Natural killer cell treated with Interleukin-12 subunit alpha and Interleukin-12 subunit beta and Interleukin-15 and Interleukin-18, amount 100 ng/mL, for 72 hours (primary cell): ENCODE data around the gene ZKSCAN3. TPM values are rescaled to one million over a fixed set of nuclear protein-coding genes. Genes with fewer than 3 reads are reported as not detected.
A peak's percentile ranks its signal among the peaks of the same experiment; 100 is the strongest.
"Not testable (repeated sequence)": the region's sequence is repeated elsewhere in the genome, so short reads cannot be mapped to it uniquely, and the experiment has no call there.

Source experiments
- ATAC-seq, 2 donors: fragments of 150-1000 bp; cut with Tn5 transposase in 1 of 2; sonication (Bioruptor Pico), chemical (Tn5 transposase) in 1 of 2; 2 replicates each; pipeline ENCODE4 v1.10.0; 2021
- DNase-seq: peaks from one replicate; pipeline ENCODE4 v3.0.0; 2022; ENCODE audit warnings: low spot score
- H3K27ac Mint-ChIP-seq, 2 donors: 1 replicate in 1 of 2; 2 replicates in 1 of 2; pipeline ENCODE4 v1.8.0; 2022; ENCODE audit warnings: mixed read lengths in 2 of 2, mild to moderate bottlenecking in 1 of 2, moderate library complexity in 1 of 2
- H3K27me3 Mint-ChIP-seq, 2 donors: 1 replicate in 1 of 2; 2 replicates in 1 of 2; pipeline ENCODE4 v1.8.0; 2022; ENCODE audit warnings: mixed read lengths in 2 of 2
- H3K36me3 Mint-ChIP-seq: one replicate; pipeline ENCODE4 v1.8.0; 2022; ENCODE audit warnings: mixed read lengths
- H3K4me1 Mint-ChIP-seq, 2 donors: 1 replicate in 1 of 2; 2 replicates in 1 of 2; pipeline ENCODE4 v1.8.0; 2022; ENCODE audit warnings: low read depth in 2 of 2, mixed read lengths in 2 of 2, mild to moderate bottlenecking in 1 of 2
- H3K4me3 Mint-ChIP-seq: one replicate; pipeline ENCODE4 v1.8.0; 2022; ENCODE audit warnings: mixed read lengths
- H3K9me3 Mint-ChIP-seq: 2 replicates; pipeline ENCODE4 v1.8.0; 2022; ENCODE audit warnings: mixed read lengths
- total RNA-seq, 2 donors: library from RNA; stranded (reverse); gene quantifications; one replicate each; pipeline ENCODE4 v1.2.3, GENCODE V29; 2022

The ZKSCAN3 gene
- total RNA-seq, result 1 to 10 TPM; 3.1 to 4.6 TPM

DNA sequence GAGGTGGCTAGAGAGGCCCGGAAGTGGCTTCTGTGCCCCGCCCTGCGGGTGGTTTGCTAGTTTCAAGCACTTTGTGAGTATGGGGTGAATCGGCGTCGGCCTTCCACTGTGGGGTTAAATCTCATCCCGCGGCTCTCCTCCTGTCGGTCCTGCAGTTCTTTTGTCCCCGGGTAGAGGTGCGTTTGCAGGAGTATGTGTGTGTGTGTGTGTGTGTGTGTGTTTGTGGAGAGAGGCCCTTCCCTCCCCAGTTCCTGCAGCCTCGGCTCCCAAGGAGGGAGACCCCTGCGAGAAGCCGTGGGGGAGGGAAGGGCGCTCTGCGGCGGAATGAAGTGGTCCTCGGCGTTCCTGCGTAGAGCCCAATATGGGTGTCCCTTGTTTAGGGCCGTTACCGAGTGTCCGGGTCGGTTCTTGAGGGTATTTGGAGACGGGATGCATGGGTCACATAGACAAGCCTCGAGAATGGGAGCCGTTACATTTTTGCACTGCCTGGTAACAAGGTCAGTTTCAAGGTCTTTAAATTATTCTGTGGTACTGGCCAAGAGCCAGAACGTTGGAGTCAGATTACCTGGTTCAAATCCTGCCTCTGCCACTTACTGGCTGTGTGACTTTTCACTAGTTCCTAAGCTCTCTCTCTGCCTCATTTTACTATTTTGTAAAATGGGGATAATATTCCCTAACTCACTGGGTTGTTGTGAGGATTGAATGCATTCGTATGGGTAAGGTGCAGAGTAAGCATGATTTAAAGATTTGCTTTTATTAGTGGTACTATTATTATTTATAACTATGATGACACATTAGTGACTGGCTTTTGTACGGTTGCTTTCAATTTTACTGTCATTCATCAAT, at the start of gene ZKSCAN3:
Gene ZKSCAN3 (plus strand): TSS at position 56 of the 846 bp plus-strand sequence. CDS start 9,640 bp downstream, outside the sequence.
- no peaks in the 10 kb centered on the region for H3K9me3 Mint-ChIP-seq
- peak within 1 kb of the TSS; percentile 75 to 93 for H3K27ac Mint-ChIP-seq
- H3K36me3 Mint-ChIP-seq, result no peaks in the 10 kb centered on the region
- DNase-seq (peak; percentile 92), ATAC-seq (peak; percentile 97 to 99)
- peak within 1 kb of the TSS; percentile 93 for H3K4me3 Mint-ChIP-seq
- H3K27me3 Mint-ChIP-seq, result peaks cover 8 to 15% of the 10 kb centered on the region in 2 donors
- peaks cover 19 to 29% of the 10 kb centered on the region in 2 donors for H3K4me1 Mint-ChIP-seq

DNA sequence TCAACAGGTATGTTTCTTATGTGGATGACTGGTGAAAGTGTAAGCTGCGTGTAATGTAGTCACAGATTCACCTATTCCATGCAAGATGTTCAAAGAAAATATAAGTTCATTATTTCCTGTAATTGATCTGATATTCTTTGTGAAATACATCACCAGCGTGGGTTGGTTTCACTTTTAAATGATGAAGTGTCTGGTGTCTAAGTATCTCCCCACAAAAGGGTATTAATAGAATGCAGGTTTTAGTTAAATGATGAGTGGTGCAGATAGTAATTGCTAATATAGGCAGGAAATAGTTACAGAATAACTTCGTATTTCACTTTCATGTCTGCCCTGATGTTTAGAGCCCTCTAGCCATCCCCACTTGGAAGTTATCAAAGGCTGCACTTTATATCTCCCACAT, 46.2 kb upstream of the ZKSCAN3 start:
- Mint-ChIP-seq H3K9me3 (peaks cover 7% of the 10 kb centered on the region), H3K36me3 (peaks cover 4% of the 10 kb centered on the region), H3K27ac (no peak overlapping the region), H3K4me3 (no peak overlapping the region), H3K27me3 (peaks cover 17 to 20% of the 10 kb centered on the region in 2 donors), H3K4me1 (peaks cover 4 to 6% of the 10 kb centered on the region in 2 donors)
- ATAC-seq (no peak), DNase-seq (no peak)

DNA sequence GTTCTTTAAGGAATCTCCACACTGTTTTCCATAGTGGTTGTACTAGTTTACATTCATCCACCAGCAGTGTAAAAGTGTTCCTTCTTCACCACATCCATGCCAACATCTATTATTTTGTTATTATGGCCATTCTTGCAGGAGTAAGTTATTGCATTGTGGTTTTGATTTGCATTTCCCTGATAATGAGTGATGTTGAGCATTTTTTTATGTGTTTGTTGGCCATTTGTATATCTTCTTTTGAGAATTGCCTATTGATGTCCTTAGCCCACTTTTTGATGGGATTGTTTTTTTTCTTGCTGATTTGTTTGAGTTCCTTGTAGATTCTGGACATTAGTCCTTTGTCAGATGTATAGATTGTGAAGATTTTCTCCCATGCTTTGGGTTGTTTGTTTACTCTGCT, 43.4 kb upstream of the ZKSCAN3 start:
- not testable (repeated sequence) for H3K36me3 Mint-ChIP-seq, H3K27ac Mint-ChIP-seq, H3K4me3 Mint-ChIP-seq, DNase-seq, H3K9me3 Mint-ChIP-seq, ATAC-seq, H3K4me1 Mint-ChIP-seq
- H3K27me3 Mint-ChIP-seq, result peaks cover 33 to 35% of the 10 kb centered on the region in 2 donors

DNA sequence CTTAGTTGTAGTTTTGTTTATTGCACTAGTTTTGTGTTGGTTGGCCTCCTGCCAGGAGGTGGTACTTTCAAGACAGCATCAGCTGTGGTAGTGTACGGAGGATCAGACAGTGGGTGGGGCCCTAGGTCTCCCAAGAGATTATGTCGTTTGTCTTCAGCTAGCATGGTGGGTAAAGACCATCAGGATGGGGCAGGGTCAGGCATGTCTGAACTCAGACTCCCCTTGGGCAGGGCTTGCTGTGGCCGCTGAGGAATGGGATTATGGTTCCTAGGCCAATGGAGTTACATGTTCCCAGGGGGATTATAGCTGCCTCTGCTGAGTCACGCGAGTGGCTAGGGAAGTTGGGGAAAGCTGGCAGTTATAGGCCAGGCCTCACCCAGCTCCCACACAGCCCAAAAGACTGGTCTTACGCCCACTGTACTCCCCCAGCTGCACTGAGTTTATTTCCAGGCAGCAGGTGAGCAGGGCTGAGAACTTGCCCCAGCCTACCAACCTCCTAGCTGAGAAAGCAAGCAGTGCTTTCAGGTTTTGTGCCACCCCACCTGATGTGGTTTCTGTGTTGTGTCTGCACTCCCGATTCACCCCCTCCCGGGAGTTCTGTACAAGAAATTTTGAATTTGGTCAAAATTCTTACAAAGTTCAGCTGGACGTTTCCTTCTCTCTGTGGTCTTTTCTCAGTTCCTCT, 38.5 kb upstream of the ZKSCAN3 start:
- DNase-seq, result no peak
- Mint-ChIP-seq H3K4me1 (no peaks in the 10 kb centered on the region), H3K9me3 (peaks cover 7% of the 10 kb centered on the region), H3K4me3 (no peak overlapping the region), H3K36me3 (peaks cover 7% of the 10 kb centered on the region), H3K27ac (no peak overlapping the region), H3K27me3 (peaks cover 43 to 59% of the 10 kb centered on the region in 2 donors)
- ATAC-seq, result no peak

DNA sequence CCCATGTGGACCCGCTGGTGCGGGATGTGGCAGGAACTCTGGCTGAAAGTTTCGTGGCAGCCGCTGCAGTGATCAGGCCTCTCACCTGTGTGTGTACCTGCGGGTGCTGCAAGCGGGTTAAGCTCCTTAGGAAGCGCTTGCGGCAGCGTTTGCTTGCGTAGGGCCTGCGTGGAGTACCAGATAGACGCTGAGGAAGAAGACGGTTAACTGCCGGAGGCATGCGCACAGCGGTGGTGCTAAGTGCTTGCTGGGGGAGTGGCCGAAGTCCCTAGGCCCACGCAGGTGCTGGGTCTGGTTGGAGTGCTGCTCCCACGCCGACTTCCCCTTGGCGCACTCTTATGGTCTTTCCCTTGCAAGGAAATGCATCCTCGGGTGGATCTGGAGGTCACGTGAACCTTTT, 36.8 kb upstream of the ZKSCAN3 start:
- Mint-ChIP-seq H3K4me1 (no peaks in the 10 kb centered on the region), H3K27me3 (peaks cover 32 to 55% of the 10 kb centered on the region in 2 donors), H3K27ac (no peak overlapping the region), H3K9me3 (no peaks in the 10 kb centered on the region), H3K36me3 (peaks cover 7% of the 10 kb centered on the region), H3K4me3 (no peak overlapping the region)
- no peak for DNase-seq
- ATAC-seq, result no peak

DNA sequence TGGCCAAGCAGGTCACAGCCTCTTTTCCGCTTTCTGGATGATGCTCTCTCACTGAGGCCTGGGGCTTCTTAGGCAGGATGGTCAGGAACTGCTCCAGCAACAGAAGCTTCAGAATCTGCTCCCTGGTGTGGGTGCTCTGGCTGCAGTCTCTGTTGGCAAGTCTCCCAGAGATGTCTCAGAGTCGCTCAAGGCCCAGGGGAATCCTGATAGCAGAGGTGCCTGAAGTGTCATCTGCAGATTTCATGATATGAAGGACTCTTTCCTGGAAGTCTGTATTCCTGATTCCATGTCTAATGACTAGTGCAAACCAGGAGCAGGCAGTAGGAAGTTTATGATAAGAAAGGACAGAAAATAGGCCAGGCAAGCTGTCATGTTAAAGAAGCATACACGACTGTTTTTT, 34.1 kb upstream of the ZKSCAN3 start:
- H3K27me3 Mint-ChIP-seq, result peaks cover 15 to 34% of the 10 kb centered on the region in 2 donors
- no peaks in the 10 kb centered on the region for H3K36me3 Mint-ChIP-seq
- H3K4me1 Mint-ChIP-seq, result no peaks in the 10 kb centered on the region
- DNase-seq (no peak), ATAC-seq (no peak)
- H3K27ac Mint-ChIP-seq, result no peak overlapping the region
- H3K9me3 Mint-ChIP-seq, result no peaks in the 10 kb centered on the region
- H3K4me3 Mint-ChIP-seq, result no peak overlapping the region

DNA sequence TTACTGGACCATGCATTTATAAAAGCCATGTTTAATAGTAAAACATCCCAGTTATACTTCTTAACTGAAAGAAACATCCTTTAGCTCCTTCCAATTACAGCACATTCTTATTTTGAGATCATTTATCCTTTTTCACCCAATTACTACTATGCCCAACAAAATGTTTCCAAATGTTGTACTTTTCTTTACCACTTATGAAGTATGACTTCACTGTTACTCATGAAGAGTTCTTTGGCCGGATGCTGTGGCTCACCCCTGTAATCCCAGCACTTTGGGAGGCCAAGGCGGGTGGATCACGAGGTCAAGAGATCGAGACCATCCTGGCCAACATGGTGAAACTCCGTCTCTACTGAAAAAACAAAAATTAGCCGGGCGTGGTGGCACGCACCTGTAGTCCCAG, 31.9 kb upstream of the ZKSCAN3 start:
- H3K9me3 Mint-ChIP-seq, ATAC-seq, DNase-seq, H3K4me3 Mint-ChIP-seq, H3K36me3 Mint-ChIP-seq, H3K4me1 Mint-ChIP-seq, H3K27ac Mint-ChIP-seq: not testable (repeated sequence)
- peaks cover 7 to 38% of the 10 kb centered on the region in 2 donors for H3K27me3 Mint-ChIP-seq

DNA sequence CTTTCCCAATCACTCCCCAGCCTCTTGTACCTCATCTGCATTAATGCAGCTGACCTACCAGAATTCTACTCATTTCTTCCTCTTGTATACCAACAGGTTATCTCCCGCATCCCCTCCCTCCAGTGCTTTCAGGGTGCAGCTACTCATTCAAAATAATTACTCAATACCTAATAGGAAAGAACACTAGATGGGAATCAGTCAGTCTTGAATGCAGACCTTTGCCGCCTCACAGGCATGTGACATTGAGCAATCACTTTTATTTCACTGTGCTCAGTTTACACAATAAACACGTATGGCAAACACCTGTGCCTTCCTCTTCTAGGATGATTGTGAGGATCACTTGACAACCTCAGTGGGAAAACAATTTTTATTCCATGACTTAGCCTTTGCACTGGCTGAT, 27.1 kb upstream of the ZKSCAN3 start:
- peaks cover 10% of the 10 kb centered on the region for H3K9me3 Mint-ChIP-seq
- no peaks in the 10 kb centered on the region for H3K4me1 Mint-ChIP-seq
- H3K27ac Mint-ChIP-seq, result no peak overlapping the region
- peaks cover 17% of the 10 kb centered on the region for H3K36me3 Mint-ChIP-seq
- DNase-seq (no peak), ATAC-seq (no peak)
- H3K4me3 Mint-ChIP-seq, result no peak overlapping the region
- H3K27me3 Mint-ChIP-seq, result peaks cover 13 to 26% of the 10 kb centered on the region in 2 donors

DNA sequence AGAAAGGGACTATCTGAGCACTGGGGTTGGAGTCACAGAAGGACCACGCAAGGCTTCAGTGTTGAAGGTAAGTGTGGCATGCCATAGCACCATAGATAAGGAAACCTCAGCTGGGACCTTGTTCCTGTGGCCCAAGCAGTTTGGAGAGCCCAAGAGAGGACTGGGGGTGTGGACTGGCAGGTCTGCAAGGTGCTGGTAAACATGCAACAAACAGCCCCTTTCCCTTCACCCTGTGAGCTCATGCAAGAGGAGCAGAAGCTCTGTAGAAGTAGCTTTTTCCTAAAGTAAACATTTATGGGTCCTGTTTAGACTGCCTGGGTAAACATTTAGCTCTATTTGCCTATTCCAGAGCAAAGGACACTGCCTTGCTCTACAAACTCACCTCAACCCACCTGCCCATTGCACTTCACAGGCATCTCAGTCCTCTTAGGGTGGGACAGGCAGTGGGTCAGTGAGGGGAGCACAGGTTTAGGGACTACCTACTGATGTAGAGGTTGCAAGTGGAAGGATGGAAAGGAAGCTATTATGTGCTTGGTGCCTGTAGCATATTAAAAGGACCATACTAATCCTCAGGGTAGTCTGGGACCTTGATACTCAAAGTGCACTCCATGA, 25.8 kb upstream of the ZKSCAN3 start:
- Mint-ChIP-seq H3K27me3 (peaks cover 13 to 26% of the 10 kb centered on the region in 2 donors), H3K4me1 (no peaks in the 10 kb centered on the region), H3K4me3 (no peak overlapping the region), H3K27ac (no peak overlapping the region), H3K9me3 (peaks cover 14% of the 10 kb centered on the region), H3K36me3 (peaks cover 25% of the 10 kb centered on the region)
- DNase-seq (no peak), ATAC-seq (no peak)

DNA sequence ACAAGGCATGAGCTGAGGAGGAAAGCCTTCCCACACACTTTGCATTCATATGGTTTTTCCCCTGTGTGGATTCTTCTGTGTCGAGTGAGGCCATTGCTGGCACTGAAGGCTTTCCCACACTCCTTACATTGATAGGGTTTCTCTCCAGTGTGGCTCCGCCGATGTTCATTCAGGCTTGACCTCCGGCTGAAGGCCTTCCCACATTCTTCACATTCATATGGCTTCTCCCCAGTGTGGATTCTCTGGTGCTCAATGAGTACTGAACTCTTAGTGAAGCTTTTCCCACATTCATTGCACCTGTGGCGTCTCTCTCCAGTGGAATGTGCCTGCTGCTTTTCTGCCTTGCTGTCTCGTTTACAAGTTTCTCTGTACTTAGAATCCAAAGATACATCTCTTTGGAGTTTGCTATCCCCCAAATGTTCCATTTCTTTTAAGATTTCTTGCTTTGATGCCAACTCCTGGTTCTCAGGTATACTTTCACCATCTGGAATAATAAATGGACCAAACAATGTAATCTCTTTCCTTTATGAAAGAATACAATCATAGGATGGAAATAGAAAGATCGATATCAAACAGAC, 23.3 kb upstream of the ZKSCAN3 start:
- Mint-ChIP-seq H3K27ac (no peak overlapping the region), H3K4me3 (no peak overlapping the region), H3K27me3 (peaks cover 11 to 19% of the 10 kb centered on the region in 2 donors), H3K36me3 (peaks cover 28% of the 10 kb centered on the region), H3K9me3 (peaks cover 16% of the 10 kb centered on the region), H3K4me1 (no peaks in the 10 kb centered on the region)
- DNase-seq (no peak), ATAC-seq (no peak)

DNA sequence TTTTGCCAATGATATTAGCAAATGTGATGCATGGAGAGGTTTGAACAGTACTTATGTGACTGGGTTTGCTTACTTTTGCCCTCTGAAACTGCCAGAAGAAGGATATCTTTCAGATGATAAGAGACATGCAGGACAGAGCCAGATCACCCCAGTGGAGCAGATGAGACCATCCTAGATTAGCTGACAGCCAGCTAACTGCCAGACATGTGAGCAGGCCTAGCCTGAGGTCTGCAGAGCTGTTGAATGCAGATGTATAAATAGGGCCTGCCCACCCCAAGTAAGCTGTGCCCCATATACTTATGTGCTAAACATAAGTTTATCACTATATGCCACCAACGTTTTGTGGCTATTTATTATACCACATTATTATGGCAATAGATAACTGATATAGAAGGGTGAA, 19.7 kb upstream of the ZKSCAN3 start:
- Mint-ChIP-seq H3K4me1 (peaks cover 5 to 11% of the 10 kb centered on the region in 2 donors), H3K27me3 (no peaks in the 10 kb centered on the region), H3K27ac (no peak overlapping the region), H3K36me3 (peaks cover 28% of the 10 kb centered on the region), H3K9me3 (peaks cover 16% of the 10 kb centered on the region), H3K4me3 (no peak overlapping the region)
- ATAC-seq, result no peak
- no peak for DNase-seq

DNA sequence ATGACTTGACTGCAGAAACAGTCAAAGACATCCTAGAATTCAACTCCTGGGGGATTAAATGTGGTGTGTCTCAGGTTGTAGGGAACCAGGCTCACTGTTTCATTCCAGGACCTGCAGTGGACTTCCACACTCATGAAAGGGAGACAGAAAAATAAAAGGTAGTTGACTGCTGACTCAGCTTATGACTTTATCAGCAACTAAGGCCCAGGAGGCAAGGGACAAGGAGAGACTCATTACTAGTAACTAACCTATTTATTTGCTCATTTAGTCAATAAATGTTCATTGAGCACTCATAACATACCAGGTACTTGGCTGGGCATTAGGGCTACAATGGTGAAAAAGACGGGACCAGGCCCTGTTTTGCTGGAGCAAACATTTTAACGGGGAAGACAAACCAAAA, 16.7 kb upstream of the ZKSCAN3 start:
- ATAC-seq (no peak), DNase-seq (no peak)
- H3K9me3 Mint-ChIP-seq, result peaks cover 4% of the 10 kb centered on the region
- H3K27ac Mint-ChIP-seq, result no peak overlapping the region
- peaks cover 9% of the 10 kb centered on the region for H3K36me3 Mint-ChIP-seq
- no peaks in the 10 kb centered on the region for H3K27me3 Mint-ChIP-seq
- no peak overlapping the region for H3K4me3 Mint-ChIP-seq
- peaks cover 5 to 12% of the 10 kb centered on the region in 2 donors for H3K4me1 Mint-ChIP-seq

DNA sequence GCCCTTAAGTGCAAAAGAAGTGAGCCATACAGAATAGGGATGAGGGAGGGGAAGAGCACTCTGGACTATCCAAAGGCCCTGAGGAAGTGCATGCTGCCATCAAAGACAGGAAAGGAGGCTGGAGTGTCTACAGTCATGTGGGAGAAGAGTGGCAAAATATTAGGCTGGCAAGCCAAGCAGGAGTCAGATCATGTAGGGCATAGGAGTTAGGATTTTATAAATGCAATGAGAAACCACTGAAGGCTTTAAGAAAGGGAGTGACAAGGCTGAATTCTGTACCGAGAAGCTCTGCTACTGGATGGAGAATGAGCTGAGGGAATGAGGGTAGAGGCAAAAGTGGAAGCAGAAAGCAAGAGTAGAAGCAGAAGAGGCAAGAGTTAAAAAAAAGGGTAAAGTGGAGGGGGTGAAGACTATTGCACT, 16.1 kb upstream of the ZKSCAN3 start:
- Mint-ChIP-seq H3K36me3 (peaks cover 7% of the 10 kb centered on the region), H3K27ac (peak overlapping the region in 1 of 2 donors; percentile 0), H3K4me3 (no peak overlapping the region), H3K27me3 (no peaks in the 10 kb centered on the region), H3K4me1 (peaks cover 5 to 12% of the 10 kb centered on the region in 2 donors), H3K9me3 (peaks cover 4% of the 10 kb centered on the region)
- no peak for ATAC-seq
- no peak for DNase-seq
